ENCODE measurements around the gene ANKRD10.

- TF ChIP-seq CTCF (IDR thresholded peaks at IDR 0.05) (no peak), POLR2A (IDR thresholded peaks at IDR 0.05) (no peak)
These were observed 8.2 kb upstream of the ANKRD10 start for GRCh38 chr13:110923086-110923485.
